IMR-90 (cell line): ENCODE measurements around the gene HHIPL1. TPM values are rescaled to one million over a fixed set of nuclear protein-coding genes. Genes with fewer than 3 reads are reported as not detected.
A peak's percentile ranks its signal among the peaks of the same experiment; 100 is the strongest.

Experiments used
- ATAC-seq: fragments of 200-7000 bp; cut with Tn5 transposase; 2 replicates; pipeline ENCODE4 v1.9.1; 2020; ENCODE audit warnings: low read depth, mild to moderate bottlenecking, moderate library complexity
- BruUV-seq: library from RNA; stranded (reverse); fragments of 400-500 nt; replicated peaks from 2 replicates; lab custom pipeline; 2021; lab: Mats Ljungman, UMichigan
- CTCF ChIA-PET: fragments of 300-600 bp; formaldehyde crosslinking; extraction: SDS; loops from one replicate; lab custom pipeline; 2021; ENCODE audit warnings: antibody characterized with exemption; lab: Yijun Ruan, JAX
- POLR2A ChIA-PET: fragments of 300-600 bp; sonication (Branson Sonifier 250); formaldehyde crosslinking; loops from one replicate; lab custom pipeline; 2022; ENCODE audit warnings: antibody characterized with exemption; ENCODE audit not compliant: unreplicated experiment; lab: Charles Lee
- DNase-seq: peaks from one replicate; pipeline ENCODE4 v3.0.0; 2013
- H2AFZ ChIP-seq: replicated peaks from 2 replicates; pipeline ENCODE3; 2013; ENCODE audit warnings: low read length, mild to moderate bottlenecking; ENCODE audit not compliant: poor library complexity
- H2AK5ac ChIP-seq: 2 replicates; pipeline ENCODE4 v1.6.1; 2013; ENCODE audit warnings: low read depth, low read length, inconsistent platforms
- H2AK9ac ChIP-seq: replicated peaks from 2 replicates; pipeline ENCODE3; 2013; ENCODE audit warnings: mild to moderate bottlenecking, low read depth, low read length, moderate library complexity; ENCODE audit not compliant: poor library complexity
- H2BK120ac ChIP-seq: 2 replicates; pipeline ENCODE4 v1.6.1; 2013; ENCODE audit warnings: low read depth, low read length, inconsistent platforms
- H2BK15ac ChIP-seq: 3 replicates; pipeline ENCODE4 v1.6.1; 2013; ENCODE audit warnings: low read depth, low read length, inconsistent platforms
- H2BK20ac ChIP-seq: 2 replicates; pipeline ENCODE4 v1.6.1; 2013; ENCODE audit warnings: low read depth, mild to moderate bottlenecking, inconsistent platforms, low read length, moderate library complexity
- H2BK5ac ChIP-seq: 2 replicates; pipeline ENCODE4 v1.6.1; 2013; ENCODE audit warnings: mild to moderate bottlenecking, low read depth, low read length, inconsistent platforms; ENCODE audit not compliant: poor library complexity, severe bottlenecking
- H3K14ac ChIP-seq: replicated peaks from 2 replicates; pipeline ENCODE4 v1.6.1; 2013; ENCODE audit warnings: low read depth, low read length, inconsistent platforms
- H3K18ac ChIP-seq: 2 replicates; pipeline ENCODE4 v1.6.1; 2013; ENCODE audit warnings: low read depth, low read length, control low read depth
- H3K23ac ChIP-seq: 2 replicates; pipeline ENCODE4 v1.6.1; 2013; ENCODE audit warnings: low read depth, low read length, inconsistent platforms
- H3K27ac ChIP-seq: 2 replicates; pipeline ENCODE4 v1.5.1; 2013; ENCODE audit warnings: mild to moderate bottlenecking, control low read depth, low read length; ENCODE audit not compliant: insufficient read depth
- H3K27me3 ChIP-seq: 2 replicates; pipeline ENCODE4 v1.6.1; 2013; ENCODE audit warnings: low read length; ENCODE audit not compliant: control insufficient read depth, insufficient read depth
- H3K36me3 ChIP-seq: 2 replicates; pipeline ENCODE4 v1.6.1; 2013; ENCODE audit warnings: low read length, mixed read lengths; ENCODE audit not compliant: control insufficient read depth, insufficient read depth
- H3K4ac ChIP-seq: 2 replicates; pipeline ENCODE4 v1.6.1; 2013; ENCODE audit warnings: low read depth, low read length, inconsistent platforms
- H3K4me1 ChIP-seq: 2 replicates; pipeline ENCODE4 v1.6.1; 2013; ENCODE audit warnings: low read length, mixed read lengths; ENCODE audit not compliant: control insufficient read depth, insufficient read depth
- H3K4me2 ChIP-seq: 2 replicates; pipeline ENCODE4 v1.6.1; 2013; ENCODE audit warnings: low read depth, mild to moderate bottlenecking, control low read depth, low read length, moderate library complexity
- H3K4me3 ChIP-seq: 2 replicates; pipeline ENCODE4 v1.5.1; 2013; ENCODE audit warnings: low read depth, mild to moderate bottlenecking, control low read depth, low read length, moderate library complexity; ENCODE audit not compliant: insufficient read depth
- H3K56ac ChIP-seq: 2 replicates; pipeline ENCODE4 v1.6.1; 2013; ENCODE audit warnings: low read length, inconsistent platforms; ENCODE audit not compliant: insufficient read depth; ENCODE audit errors: extremely low read depth
- H3K79me1 ChIP-seq, 2 experiments: 2 replicates each; pipeline ENCODE4 v1.6.1; 2013; ENCODE audit warnings: low read length in 2 of 2, inconsistent platforms in 1 of 2, low read depth in 1 of 2
- H3K9ac ChIP-seq: 2 replicates; pipeline ENCODE4 v1.6.1; 2013; ENCODE audit warnings: low read depth, low read length, control low read depth
- H3K9me1 ChIP-seq: 2 replicates; pipeline ENCODE4 v1.6.1; 2013; ENCODE audit warnings: low read length, inconsistent platforms; ENCODE audit not compliant: insufficient read depth
- H3K9me3 ChIP-seq: 2 replicates; pipeline ENCODE4 v1.6.1; 2013; ENCODE audit warnings: low read length; ENCODE audit not compliant: control insufficient read depth, insufficient read depth
- H4K20me1 ChIP-seq: 2 replicates; pipeline ENCODE4 v1.6.1; 2013; ENCODE audit warnings: low read length, inconsistent platforms; ENCODE audit not compliant: insufficient read depth
- H4K5ac ChIP-seq: 2 replicates; pipeline ENCODE4 v1.6.1; 2013; ENCODE audit warnings: mild to moderate bottlenecking, low read depth, low read length, control low read depth
- H4K8ac ChIP-seq, 2 experiments: 2 replicates each; pipeline ENCODE4 v1.6.1; 2013; ENCODE audit warnings: low read depth in 2 of 2, low read length in 2 of 2, control low read depth in 1 of 2, inconsistent platforms in 1 of 2
- H4K91ac ChIP-seq: 2 replicates; pipeline ENCODE4 v1.6.1; 2013; ENCODE audit warnings: low read depth, low read length, inconsistent platforms; ENCODE audit not compliant: insufficient read depth
- CTCF ChIP-seq: conservative IDR thresholded peaks from 2 replicates; pipeline ENCODE4 v1.5.1; 2012; ENCODE audit warnings: mild to moderate bottlenecking, low read depth, low read length, improper control_type of control experiment
- FOS ChIP-seq: fragments of 150-350 bp; IDR thresholded peaks from 2 replicates; pipeline ENCODE4 v1.6.1; 2016; ENCODE audit warnings: low read depth, low read length
- MAFK ChIP-seq: IDR thresholded peaks from 2 replicates; pipeline ENCODE4 v1.6.1; 2012; ENCODE audit warnings: low read depth, low read length, improper control_type of control experiment
- MAZ ChIP-seq: IDR thresholded peaks from 2 replicates; pipeline ENCODE4 v1.6.1; 2012; ENCODE audit warnings: low read depth, mild to moderate bottlenecking, low read length, improper control_type of control experiment, moderate library complexity, borderline replicate concordance
- NFE2L2 ChIP-seq: fragments of 150-350 bp; IDR thresholded peaks from 2 replicates; pipeline ENCODE4 v1.6.1; 2016; ENCODE audit warnings: low read depth, mild to moderate bottlenecking, low read length
- POLR2A ChIP-seq: IDR thresholded peaks from 2 replicates; pipeline ENCODE4 v1.6.1; 2012; ENCODE audit warnings: mild to moderate bottlenecking, low read depth, low read length
- SMC3 ChIP-seq: fragments of 150-350 bp; IDR thresholded peaks from 2 replicates; pipeline ENCODE4 v1.6.1; 2016; ENCODE audit warnings: low read depth, mild to moderate bottlenecking, antibody characterized with exemption, low read length, moderate library complexity
- WGBS, 2 experiments: methylation state at CpG; one replicate each; pipeline versions ENCODE4 v1.1.5 to v1.1.7; 2013; ENCODE audit warnings: missing lambda C conversion rate in 2 of 2; ENCODE audit not compliant: insufficient read length in 1 of 2; ENCODE audit errors: extremely low coverage in 2 of 2; 5-methylcytosine and 5-hydroxymethylcytosine counted together
- dilution Hi-C: fragments of 300-500 bp; cut with HindIII; formaldehyde crosslinking; loops from one replicate; pipeline ENCODE4 v1.14.3; 2018; ENCODE audit warnings: low sequenced_read_pairs; ENCODE audit not compliant: unreplicated experiment
- in situ Hi-C: fragments of 300-500 bp; cut with MboI; formaldehyde crosslinking; loops from 3 replicates; pipeline ENCODE4 v1.14.3; 2019; ENCODE audit warnings: low sequenced_read_pairs, inconsistent platforms, mixed read lengths
- intact Hi-C: fragments of 100-400 bp; cut with micrococcal nuclease; formaldehyde crosslinking; loops from 2 replicates; pipeline ENCODE4 v1.10.0; 2022
- polyA plus RNA-seq, 3 experiments: library from polyadenylated mRNA; depleted of rRNA; stranded (reverse); fragments of >200 nt; gene quantifications; 2 replicates each; pipeline ENCODE4 v1.2.3, GENCODE V29; 2012; ENCODE audit warnings: low replicate concordance in 1 of 3
- total RNA-seq: library from RNA; depleted of rRNA; stranded (reverse); fragments of >200 nt; gene quantifications from 2 replicates; pipeline ENCODE4 v1.2.3, GENCODE V29; 2012
- TF ChIP-seq, protein P1 (sequence below): fragments of 150-350 bp; IDR thresholded peaks from 2 replicates; pipeline ENCODE4 v1.6.1; 2016; ENCODE audit warnings: low read depth, mild to moderate bottlenecking, low read length, moderate library complexity, borderline replicate concordance

Gene HHIPL1
- total and polyA plus RNA-seq, 2 of the 4 experiments (the other 2 are of a cell fraction) = 0.65 to 0.72 TPM

- Histone ChIP-seq H4K20me1 (no peaks in the 10 kb centered on the region), H3K9me1 (no peaks in the 10 kb centered on the region), H4K5ac (no peak overlapping the region), H3K27me3 (peaks cover 4% of the 10 kb centered on the region; the same call in 1 of the 2 replicates), H3K56ac (no peak overlapping the region), H3K27ac (no peak overlapping the region), H3K4me2 (no peak overlapping the region), H3K14ac (no peak overlapping the region), H3K79me1 (no peaks in the 10 kb centered on the region), H2AK5ac (no peak overlapping the region), H3K23ac (no peak overlapping the region), H4K8ac (no peak overlapping the region), H3K36me3 (no peaks in the 10 kb centered on the region), H2BK5ac (no peak overlapping the region), H3K4ac (no peak overlapping the region), H2BK20ac (no peak overlapping the region), H2BK120ac (no peak overlapping the region), H4K91ac (no peak overlapping the region), H3K4me3 (no peak overlapping the region), H2AK9ac (peak overlapping the region; percentile 13), H3K4me1 (peaks cover 4% of the 10 kb centered on the region; the same call in 1 of the 2 replicates), H3K9ac (no peak overlapping the region), H2BK15ac (no peak overlapping the region), H3K9me3 (no peaks in the 10 kb centered on the region), H3K18ac (no peak overlapping the region), H2AFZ (peak overlapping the region; percentile 94)
- TF ChIP-seq MAZ = no peak
- TF ChIP-seq SMC3 = no peak
- no peak for TF ChIP-seq NFE2L2
- TF ChIP-seq FOS = no peak
- no peak for TF ChIP-seq MAFK
- TF ChIP-seq, protein P1, sequence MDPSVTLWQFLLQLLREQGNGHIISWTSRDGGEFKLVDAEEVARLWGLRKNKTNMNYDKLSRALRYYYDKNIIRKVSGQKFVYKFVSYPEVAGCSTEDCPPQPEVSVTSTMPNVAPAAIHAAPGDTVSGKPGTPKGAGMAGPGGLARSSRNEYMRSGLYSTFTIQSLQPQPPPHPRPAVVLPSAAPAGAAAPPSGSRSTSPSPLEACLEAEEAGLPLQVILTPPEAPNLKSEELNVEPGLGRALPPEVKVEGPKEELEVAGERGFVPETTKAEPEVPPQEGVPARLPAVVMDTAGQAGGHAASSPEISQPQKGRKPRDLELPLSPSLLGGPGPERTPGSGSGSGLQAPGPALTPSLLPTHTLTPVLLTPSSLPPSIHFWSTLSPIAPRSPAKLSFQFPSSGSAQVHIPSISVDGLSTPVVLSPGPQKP = no peak
- TF ChIP-seq POLR2A = no peak
- no peak for TF ChIP-seq CTCF
- dilution Hi-C loops (no loop called here), intact Hi-C loops (no loop called here), in situ Hi-C loops (no loop called here)
- DNase-seq (no peak), ATAC-seq (no peak)
- BruUV-seq = no TSS peak
- ChIA-PET CTCF (no interaction called here), POLR2A (no interaction called here)
- 100% methylated on average over 8 of the region's 11 CpGs; no CpG with 5 or more reads in 1 of the 2 experiments for WGBS, 2 experiments
Observed at GRCh38 chr14:99644035-99644587, 818 bp upstream of the HHIPL1 start.
